GM10266 (cell line): ENCODE measurements around the gene NBL1.

Experiments
- DNase-seq: peaks from one replicate; pipeline ENCODE4 v3.0.0; 2012; ENCODE audit errors: extremely low spot score
- CTCF ChIP-seq: IDR thresholded peaks from 2 replicates; pipeline ENCODE4 v1.5.1; 2012; ENCODE audit warnings: mild to moderate bottlenecking, low read depth; ENCODE audit not compliant: control insufficient read depth, insufficient read depth; ENCODE audit errors: missing control alignments

Gene NBL1

GRCh38 chr1:19643121-19643520 is 990 bp upstream of the NBL1 start:
- no peak for DNase-seq
- TF ChIP-seq CTCF, result no peak

GRCh38 chr1:19644395-19644680 is 227 bp downstream of the NBL1 start:
- DNase-seq, result peak; percentile 70
- no peak for TF ChIP-seq CTCF

- TF ChIP-seq CTCF, result no peak
- DNase-seq, result peak; percentile 76
Observed at GRCh38 chr1:19644681-19645410, 735 bp downstream of the NBL1 start.

- no peak for DNase-seq
- no peak for TF ChIP-seq CTCF
Observed at GRCh38 chr1:19645411-19646251, 1.5 kb downstream of the NBL1 start.

GRCh38 chr1:19646377-19647319 is 2.5 kb downstream of the NBL1 start:
- no peak for TF ChIP-seq CTCF
- DNase-seq, result no peak

- peak; percentile 15 for DNase-seq
- TF ChIP-seq CTCF, result no peak
Observed at GRCh38 chr1:19647643-19648042, 3.5 kb downstream of the NBL1 start.
